Panc1 (cell line): ENCODE data around the gene ETNK2. TPM values are rescaled to one million over a fixed set of nuclear protein-coding genes. Genes with fewer than 3 reads are reported as not detected.

Source experiments
- ATAC-seq: fragments of 200-7000 bp; cut with Tn5 transposase; 2 replicates; pipeline ENCODE4 v1.9.1; 2020; ENCODE audit warnings: mild to moderate bottlenecking, moderate library complexity
- BruUV-seq: library from RNA; stranded (reverse); fragments of 400-500 nt; replicated peaks from 2 replicates; lab custom pipeline; 2021; lab: Mats Ljungman, UMichigan
- CTCF ChIA-PET: fragments of 300-600 bp; sonication (Branson Sonifier 250); formaldehyde crosslinking; loops from one replicate; lab custom pipeline; 2022; ENCODE audit warnings: antibody characterized with exemption; lab: Charles Lee
- POLR2A ChIA-PET: fragments of 300-600 bp; sonication (Branson Sonifier 250); formaldehyde crosslinking; loops from one replicate; lab custom pipeline; 2022; ENCODE audit warnings: antibody characterized with exemption; lab: Charles Lee
- DNase-seq: peaks from one replicate; pipeline ENCODE4 v3.0.0-alpha.2; 2010; ENCODE audit warnings: low read depth, low spot score
- H3K27ac ChIP-seq: 2 replicates; pipeline ENCODE4 v1.5.1; 2011; ENCODE audit warnings: mild to moderate bottlenecking, low read length, inconsistent platforms
- H3K27me3 ChIP-seq: fragments of 200-500 bp; sonication (Bioruptor generic); 2 replicates; pipeline ENCODE4 v1.6.0; 2014; ENCODE audit warnings: low read length, inconsistent platforms; ENCODE audit not compliant: control insufficient read depth, insufficient read depth
- H3K36me3 ChIP-seq: fragments of 200-500 bp; sonication (Bioruptor generic); 2 replicates; pipeline ENCODE4 v1.5.1; 2014; ENCODE audit warnings: inconsistent platforms, mild to moderate bottlenecking, low read length, moderate library complexity; ENCODE audit not compliant: control insufficient read depth, insufficient read depth
- H3K4me1 ChIP-seq: 2 replicates; pipeline ENCODE4 v1.5.1; 2011; ENCODE audit warnings: inconsistent platforms, mild to moderate bottlenecking, low read length, moderate library complexity; ENCODE audit not compliant: control insufficient read depth, insufficient read depth
- H3K4me3 ChIP-seq, 2 experiments: 2 replicates each; pipeline ENCODE4 v1.5.1; 2011 to 2012; ENCODE audit warnings: low read depth in 2 of 2, low read length in 2 of 2, mild to moderate bottlenecking in 2 of 2, inconsistent platforms in 1 of 2, moderate library complexity in 1 of 2
- H3K9me3 ChIP-seq: fragments of 200-500 bp; sonication (Bioruptor generic); 2 replicates; pipeline ENCODE4 v1.5.1; 2014; ENCODE audit warnings: low read depth, mild to moderate bottlenecking, inconsistent platforms, low read length, moderate library complexity; ENCODE audit not compliant: control insufficient read depth, insufficient read depth
- CTCF ChIP-seq: fragments of 450-650 bp; IDR thresholded peaks from 2 replicates; pipeline ENCODE4 v1.5.1; 2017; ENCODE audit warnings: mild to moderate bottlenecking
- POLR2AphosphoS5 ChIP-seq: IDR thresholded peaks from 2 replicates; pipeline ENCODE4 v1.6.1; 2012; ENCODE audit warnings: mild to moderate bottlenecking, low read depth, low read length, moderate library complexity
- REST ChIP-seq, 2 experiments: IDR thresholded peaks; 2 replicates each; pipeline ENCODE4 v1.6.1; 2011 to 2012; ENCODE audit warnings: low read depth in 2 of 2, control low read depth in 1 of 2, low read length in 1 of 2, mild to moderate bottlenecking in 1 of 2, moderate library complexity in 1 of 2; ENCODE audit not compliant: insufficient read depth in 1 of 2
- SIN3A ChIP-seq: IDR thresholded peaks from 2 replicates; pipeline ENCODE4 v1.6.1; 2012; ENCODE audit warnings: low read depth, mild to moderate bottlenecking, low read length, moderate library complexity, borderline replicate concordance; ENCODE audit not compliant: insufficient read depth
- TCF7L2 ChIP-seq: IDR thresholded peaks from 2 replicates; pipeline ENCODE4 v1.6.1; 2011; ENCODE audit warnings: mild to moderate bottlenecking, low read depth, low read length, inconsistent platforms
- in situ Hi-C: cut with HindIII; loops from 2 replicates; pipeline ENCODE4 v1.10.0; 2016; ENCODE audit warnings: low sequenced_read_pairs, low pct_unique_long_range_greater_than_20kb
- intact Hi-C: fragments of 100-400 bp; cut with micrococcal nuclease; formaldehyde crosslinking; loops from one replicate; pipeline ENCODE4 v1.10.0; 2022; ENCODE audit not compliant: unreplicated experiment
- total RNA-seq: library from RNA; stranded (reverse); gene quantifications from one replicate; pipeline ENCODE4 v1.2.1, GENCODE V29; 2021; ENCODE audit not compliant: unreplicated experiment

ETNK2 gene
- total RNA-seq, 1 experiment from 2014 or later, result 6.7 TPM

GRCh38 chr1:204121840-204122555 is 29.8 kb downstream of the ETNK2 start:
- ATAC-seq (no peak), DNase-seq (no peak)
- no peaks in the 10 kb centered on the region for H3K27me3 ChIP-seq
- peaks cover 3% of the 10 kb centered on the region; the same call in 1 of the 2 replicates for H3K4me1 ChIP-seq
- no TSS peak for BruUV-seq
- H3K4me3 ChIP-seq, result no peak overlapping the region
- no peak overlapping the region for H3K27ac ChIP-seq
- intact Hi-C loops (loop anchor here (5.0 kb wide), 1 partner anchor 45 kb away; no protein-coding TSS in a partner anchor), in situ Hi-C loops (no loop called here)
- CTCF ChIA-PET, result no interaction called here
- H3K36me3 ChIP-seq, result peaks cover 3% of the 10 kb centered on the region
- TF ChIP-seq POLR2AphosphoS5 (no peak), SIN3A (no peak), REST (IDR thresholded peaks at IDR 0.05; ENCODE audit: insufficient read depth in 1 of 2, low read depth in 2 of 2, low read length in 1 of 2) (no peak), CTCF (no peak), TCF7L2 (no peak)
- no peaks in the 10 kb centered on the region for H3K9me3 ChIP-seq
- POLR2A ChIA-PET, result no interaction called here

- POLR2A ChIA-PET, result no interaction called here
- H3K36me3 ChIP-seq, result no peaks in the 10 kb centered on the region
- in situ Hi-C loops, result no loop called here
Observed at GRCh38 chr1:204116539-204116938, 35.3 kb downstream of the ETNK2 start.

More at GRCh38 chr1:204116539-204116938, 35.3 kb downstream of the ETNK2 start:
- intact Hi-C loops, result no loop called here
- H3K27me3 ChIP-seq, result no peaks in the 10 kb centered on the region
- H3K4me3 ChIP-seq, result no peak overlapping the region
- BruUV-seq, result no TSS peak
- CTCF ChIA-PET, result no interaction called here
- no peak overlapping the region for H3K27ac ChIP-seq
- DNase-seq (no peak), ATAC-seq (no peak)
- no peaks in the 10 kb centered on the region for H3K9me3 ChIP-seq
- H3K4me1 ChIP-seq, result peaks cover 1% of the 10 kb centered on the region; the same call in 1 of the 2 replicates
- TF ChIP-seq SIN3A, result no peak
- TF ChIP-seq TCF7L2, result no peak
- no peak for TF ChIP-seq REST (IDR thresholded peaks at IDR 0.05; ENCODE audit: insufficient read depth in 1 of 2, low read depth in 2 of 2, low read length in 1 of 2)
- TF ChIP-seq POLR2AphosphoS5, result no peak
- TF ChIP-seq CTCF, result no peak
